NAMALWA (cell line): ENCODE measurements around the gene DOK7.

Experiments
- DNase-seq: peaks from one replicate; pipeline ENCODE4 v3.0.0-alpha.2; 2015; ENCODE audit warnings: low spot score

The DOK7 gene

DNA sequence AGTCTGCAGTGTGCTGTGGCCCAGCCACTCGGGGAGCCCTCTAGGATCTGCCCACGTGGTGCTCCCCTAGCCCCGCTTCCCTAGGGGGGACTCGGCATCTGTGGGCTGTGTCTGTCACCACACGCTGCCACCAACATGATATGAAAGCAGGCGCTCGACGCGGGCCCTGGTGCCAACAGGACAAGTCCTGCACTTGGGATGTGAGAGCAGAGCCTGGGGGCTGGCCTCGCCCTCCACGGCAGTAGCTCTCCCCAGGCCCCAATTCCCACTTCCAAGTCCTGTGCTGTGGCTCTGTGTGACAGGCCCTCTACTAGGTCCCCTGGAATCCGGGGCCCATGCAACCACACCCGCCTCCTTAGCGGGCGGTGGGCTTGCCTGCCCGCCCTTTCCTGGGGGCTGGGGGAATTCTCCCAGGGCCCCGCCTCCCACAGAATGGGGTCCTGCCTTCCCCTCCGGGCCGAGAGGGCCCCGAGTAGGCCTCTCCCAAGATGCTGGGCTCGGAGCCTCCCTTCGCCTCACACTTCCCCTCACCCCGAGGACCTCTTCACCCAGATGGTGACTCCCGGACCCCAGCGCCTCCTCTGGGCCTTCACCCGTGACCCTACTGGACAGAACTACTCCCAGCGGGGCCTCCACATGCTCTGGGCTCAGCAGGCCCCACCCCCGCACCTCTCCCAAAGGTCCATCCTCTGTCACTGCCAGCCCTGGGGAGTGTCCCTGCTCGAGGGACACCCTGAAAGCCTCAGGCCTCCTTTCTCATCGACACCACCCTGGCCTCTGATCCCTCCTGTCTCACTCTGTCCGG lies 57.9 kb downstream of the DOK7 start:
- DNase-seq = no peak

DNA sequence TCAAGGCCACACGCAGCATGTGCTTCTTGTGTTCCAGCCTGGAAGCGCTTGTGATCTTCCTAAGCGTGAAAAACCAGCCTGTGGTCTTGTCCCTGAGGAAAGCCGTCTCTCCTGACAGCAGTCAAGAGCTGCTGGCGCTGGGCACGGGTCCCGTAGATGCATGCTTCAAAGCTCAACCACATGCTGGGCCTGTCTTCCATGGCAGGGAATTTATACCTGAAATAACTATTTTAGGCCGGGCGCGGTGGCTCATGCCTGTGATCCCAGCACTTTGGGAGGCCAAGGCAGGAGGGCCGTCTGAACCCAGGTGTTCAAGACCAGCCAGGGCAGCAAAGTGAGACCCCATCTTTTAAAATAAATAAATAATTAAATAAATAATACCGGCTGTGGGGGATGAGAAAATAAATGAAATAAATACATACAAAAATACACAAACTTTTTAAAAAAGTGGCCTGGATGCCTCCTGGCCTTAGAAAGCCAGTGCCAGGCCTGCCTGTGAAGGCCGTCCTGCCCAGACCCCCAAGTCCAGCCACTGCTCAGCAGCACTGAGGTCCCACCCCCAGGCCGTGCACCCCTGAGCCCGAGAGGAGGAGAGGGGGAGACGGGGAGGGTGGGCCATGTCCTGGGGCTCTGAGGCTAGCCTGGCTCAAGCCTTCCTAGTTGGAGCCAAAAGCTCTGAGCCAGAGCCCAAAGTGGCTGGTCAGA lies 58.7 kb downstream of the DOK7 start:
- DNase-seq = no peak

DNA sequence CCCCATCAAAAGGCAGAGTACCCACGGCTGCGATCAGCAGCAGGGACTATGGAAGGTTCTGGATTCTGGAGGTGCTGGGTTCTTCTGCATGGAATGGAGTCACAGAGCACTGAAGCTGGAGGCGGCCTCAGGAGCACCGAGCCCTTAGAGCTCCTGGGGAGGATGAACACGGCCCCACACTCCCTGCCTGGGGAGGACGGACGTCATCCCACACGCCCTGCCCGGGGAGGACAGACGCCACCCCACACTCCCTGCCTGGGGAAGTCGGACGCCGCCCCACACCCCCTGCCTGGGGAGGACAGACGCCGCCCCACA lies 59.2 kb downstream of the DOK7 start:
- no peak for DNase-seq

DNA sequence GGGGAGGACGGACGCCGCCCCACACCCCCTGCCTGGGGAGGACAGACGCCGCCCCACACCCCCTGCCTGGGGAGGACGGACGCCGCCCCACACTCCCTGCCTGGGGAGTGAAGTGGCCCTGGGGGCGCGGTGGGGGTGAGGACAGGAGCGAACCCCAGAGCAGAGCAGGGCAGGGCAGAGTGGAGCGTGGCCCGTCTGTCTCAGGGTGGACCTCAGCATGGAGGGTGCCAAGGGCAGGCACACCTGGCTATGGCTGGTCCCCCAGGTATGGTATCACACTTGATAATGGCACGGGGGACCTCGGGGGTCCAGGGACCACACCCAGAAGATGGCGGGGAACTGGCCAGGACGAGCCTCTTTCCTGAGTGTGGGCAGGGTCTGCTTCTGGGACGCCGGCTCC lies 59.5 kb downstream of the DOK7 start:
- no peak for DNase-seq

DNA sequence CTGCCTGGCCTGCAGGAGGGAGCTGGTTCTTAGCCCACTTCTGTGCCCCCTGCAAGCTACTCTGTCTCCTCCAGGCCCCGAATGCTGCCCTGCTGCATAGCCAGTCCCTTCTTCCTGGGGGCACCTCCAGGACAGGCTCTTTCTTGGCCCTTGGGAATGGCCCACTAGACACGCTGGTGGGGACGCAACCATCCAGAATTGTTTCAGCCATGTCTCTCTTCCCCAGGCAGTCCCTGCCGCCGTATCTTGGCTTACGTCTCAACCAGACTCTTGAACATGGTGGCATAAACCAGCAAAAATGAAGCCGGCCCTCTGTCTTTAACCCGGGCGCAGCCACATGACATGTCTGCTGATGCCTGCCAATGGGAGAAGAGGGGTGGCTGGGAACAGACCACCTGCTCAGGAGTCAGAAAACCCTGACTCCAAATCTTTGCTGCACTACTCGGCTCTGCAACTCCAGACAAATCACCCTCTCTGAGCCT lies 60.1 kb downstream of the DOK7 start:
- no peak for DNase-seq

DNA sequence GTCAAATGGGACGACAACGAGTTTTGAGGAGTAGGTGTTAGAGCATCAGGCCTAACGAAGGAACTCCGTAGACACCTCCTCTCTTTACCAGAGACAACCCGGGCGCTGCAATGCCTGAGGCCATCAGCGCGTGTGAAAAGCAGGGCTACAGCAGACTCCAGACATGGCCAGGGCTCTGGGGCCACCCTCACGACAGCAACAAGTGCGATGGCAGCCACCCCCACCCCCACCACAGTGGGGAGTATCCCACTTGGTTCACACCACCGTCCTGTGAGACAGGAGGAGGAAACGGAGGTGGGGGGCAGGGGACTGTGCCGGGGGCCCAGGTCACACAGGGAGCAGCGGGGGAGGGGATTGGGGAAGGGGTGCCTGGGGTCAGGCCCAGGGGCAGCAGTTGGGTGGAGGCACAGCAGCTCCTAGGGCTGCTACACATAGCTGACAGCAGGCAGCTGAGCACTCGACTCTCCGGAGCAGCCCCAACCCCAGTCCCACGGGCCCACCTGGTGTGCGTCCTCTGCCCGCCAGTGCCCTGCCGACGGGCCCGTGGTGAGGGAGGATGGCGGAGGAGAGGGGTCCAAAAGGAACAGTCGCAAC lies 60.6 kb downstream of the DOK7 start:
- DNase-seq = no peak

DNA sequence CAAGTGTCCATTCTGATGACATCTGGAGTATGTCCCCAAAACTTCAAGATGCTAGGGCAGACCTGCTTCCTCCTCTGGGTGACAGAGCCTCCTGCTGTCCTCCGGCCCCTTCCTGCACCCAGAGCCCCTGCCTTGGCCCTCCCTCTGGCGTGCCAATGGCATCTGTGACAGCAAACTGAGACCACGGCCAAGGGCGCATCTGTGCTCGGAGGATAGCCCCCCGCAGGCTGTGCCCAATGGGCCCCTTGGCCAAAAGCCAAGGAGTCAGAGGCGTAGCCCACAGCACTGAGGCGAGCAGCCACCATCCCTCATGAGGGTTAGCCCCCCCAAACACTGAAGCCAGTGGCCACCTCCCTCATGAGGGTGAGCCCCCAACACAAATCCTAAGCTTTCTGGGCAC lies 61.2 kb downstream of the DOK7 start:
- no peak for DNase-seq

DNA sequence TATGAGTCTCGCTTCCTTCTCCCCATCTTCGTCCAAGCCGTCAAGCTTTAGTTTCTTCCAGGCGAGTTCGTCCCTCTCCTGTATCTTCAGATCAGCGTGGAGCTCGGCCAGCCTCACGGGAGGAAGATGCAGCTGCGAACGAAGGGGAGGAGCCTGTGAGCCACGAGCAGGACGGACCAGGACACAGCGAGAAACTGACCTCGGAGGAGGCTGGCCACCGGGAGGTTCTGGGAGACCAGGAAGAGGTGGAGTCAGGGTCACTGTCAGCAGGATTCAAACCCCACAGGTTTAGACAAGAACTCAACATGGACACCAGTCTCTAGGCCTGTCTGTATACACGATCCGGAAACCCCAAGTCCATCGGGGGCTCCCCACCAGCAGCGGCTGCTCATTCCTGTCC lies 61.8 kb downstream of the DOK7 start:
- no peak for DNase-seq

DNA sequence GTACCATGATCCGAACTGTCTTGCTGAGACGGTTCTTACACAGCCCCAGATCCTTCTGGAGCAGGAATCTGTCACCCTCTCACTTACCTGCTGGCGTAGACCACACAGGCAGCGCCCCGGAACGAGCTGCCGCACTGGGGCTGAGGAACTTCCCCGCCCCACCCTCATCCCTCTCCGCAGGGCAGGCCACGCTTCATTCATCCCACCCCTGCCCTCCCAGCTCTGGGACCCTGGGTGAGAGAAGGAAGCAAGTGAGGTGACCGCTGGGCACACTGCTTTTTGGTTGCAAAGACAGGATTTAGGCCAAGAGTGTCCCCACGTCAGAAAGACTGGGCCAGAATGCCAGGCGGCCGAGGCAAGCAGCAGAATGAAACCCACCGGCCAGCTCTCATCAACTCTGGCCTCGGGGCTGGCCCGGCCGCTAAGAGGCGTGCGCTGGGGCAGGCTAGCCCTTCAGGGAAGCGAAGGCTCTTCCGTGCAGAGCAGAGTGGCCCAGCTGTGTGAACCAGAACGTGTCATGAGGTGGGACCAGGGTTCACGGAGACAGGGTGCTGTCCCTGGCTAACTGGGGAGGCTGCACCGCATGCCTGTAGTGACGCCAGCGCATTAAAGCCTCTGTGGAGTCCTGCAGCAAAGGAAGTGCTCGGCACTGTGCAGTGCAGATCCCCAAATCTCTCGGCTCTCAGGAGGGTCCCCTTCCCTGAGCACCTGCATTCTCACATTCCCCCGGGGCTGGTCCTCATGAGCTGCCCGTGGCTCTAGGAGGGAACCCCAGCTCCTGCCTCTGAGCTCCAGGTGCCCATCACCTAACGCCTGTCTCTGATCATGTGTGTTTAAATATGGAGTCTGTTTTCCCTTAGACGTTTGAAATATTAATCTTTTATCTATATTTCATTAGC lies 62.7 kb downstream of the DOK7 start:
- DNase-seq = no peak

DNA sequence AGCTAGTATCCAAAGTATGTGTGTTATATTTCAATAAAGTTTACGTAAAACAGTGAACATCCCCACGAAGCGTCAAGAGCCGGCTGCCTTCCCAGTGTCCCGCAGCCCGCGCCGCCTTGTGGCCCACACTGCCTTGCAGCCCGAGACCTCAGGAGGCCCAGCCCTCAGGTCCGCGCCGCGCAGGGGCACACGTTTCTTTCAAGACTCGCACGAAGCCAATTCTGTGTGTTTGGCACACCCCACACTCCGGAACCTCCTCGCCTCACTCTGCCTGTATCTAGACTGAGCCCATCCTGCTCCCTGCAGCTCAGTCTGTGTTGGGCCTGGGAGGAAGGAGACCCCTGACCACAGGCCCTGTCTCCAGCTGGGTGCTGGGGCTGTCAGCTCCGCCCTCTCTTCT lies 63.4 kb downstream of the DOK7 start:
- DNase-seq = no peak

DNA sequence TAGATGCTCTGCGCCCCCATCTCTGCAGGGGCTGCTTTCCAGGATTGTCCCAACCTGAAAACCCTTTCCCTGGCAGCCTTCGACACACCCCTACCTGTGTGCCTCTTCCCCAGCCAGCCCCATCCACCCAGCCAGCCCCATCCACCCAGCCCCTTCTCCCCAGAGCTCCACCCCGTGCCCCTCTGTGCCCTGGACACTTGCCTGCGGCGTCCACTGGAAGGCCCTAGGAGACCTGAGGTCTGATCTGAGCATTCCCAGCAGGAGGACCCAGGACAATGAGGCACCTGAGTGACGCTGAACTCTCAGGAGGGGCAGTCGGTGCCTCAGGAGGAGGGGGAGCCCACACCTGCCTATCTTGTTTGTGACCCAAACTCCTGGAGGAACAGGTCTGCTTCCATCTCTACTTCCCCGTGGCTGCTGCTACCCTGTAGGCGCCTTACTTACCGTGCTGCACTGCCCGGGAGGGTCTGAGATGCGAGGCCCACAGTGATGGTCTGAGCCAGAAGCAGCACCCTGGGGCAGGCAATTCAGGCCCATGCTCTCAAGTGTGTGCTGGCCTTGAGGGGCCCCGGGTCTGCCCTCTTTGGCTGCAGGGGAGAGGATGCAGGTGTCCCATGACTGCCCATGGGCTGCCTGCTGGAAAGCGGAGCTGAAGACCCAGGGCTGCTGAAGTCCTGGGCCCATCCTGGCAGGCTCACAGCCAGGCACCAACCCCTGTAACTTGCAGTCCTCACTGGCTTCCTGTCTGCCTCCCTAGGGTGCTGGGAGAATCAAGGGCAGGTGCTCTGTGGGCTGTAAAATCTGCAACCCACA lies 64.2 kb downstream of the DOK7 start:
- DNase-seq = no peak

DNA sequence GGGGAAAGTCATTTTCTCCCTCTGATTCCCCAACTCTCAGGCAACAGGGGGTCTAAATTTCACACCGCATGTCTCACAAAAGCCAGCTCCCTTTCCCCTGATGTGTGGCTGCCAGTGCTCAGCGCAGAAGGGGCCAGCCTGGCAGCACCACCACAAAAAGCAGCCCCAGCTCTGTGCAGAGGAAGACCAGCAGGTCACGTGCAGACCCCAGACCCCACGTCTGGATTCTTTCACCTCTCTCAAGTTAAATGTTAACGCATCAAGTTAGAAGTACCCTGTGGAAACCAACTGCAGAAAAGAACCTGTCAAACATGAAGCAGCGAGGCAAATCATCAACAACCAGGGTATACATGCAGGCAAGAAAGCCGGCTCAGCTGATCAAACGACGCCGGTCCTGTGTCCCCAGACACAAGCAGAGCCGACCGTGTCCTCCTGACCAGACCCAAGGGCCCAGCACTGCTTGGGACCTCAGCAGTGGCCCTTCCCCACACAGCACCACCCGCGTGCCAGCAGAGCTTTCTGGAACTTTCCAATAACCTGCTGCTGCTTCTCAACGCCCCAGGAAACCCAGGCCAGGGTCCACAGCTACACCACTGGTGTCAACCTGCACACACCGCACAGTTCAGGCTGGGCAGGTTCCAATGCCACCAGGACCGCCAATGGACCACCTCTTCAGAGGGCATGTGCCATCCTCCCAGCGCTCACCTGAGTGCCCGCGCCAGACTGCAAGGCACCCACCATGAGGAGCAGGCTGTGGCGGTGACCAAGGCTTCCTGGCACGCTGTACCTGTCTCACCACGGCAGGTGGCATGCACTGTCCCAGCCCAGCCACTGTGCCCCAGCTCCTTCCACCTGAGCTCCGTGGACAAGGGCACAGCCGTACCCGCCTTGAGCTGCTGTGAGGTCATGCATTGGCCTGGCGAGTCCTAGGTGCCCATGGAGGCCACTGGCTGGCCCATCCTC lies 65.1 kb downstream of the DOK7 start:
- no peak for DNase-seq

DNA sequence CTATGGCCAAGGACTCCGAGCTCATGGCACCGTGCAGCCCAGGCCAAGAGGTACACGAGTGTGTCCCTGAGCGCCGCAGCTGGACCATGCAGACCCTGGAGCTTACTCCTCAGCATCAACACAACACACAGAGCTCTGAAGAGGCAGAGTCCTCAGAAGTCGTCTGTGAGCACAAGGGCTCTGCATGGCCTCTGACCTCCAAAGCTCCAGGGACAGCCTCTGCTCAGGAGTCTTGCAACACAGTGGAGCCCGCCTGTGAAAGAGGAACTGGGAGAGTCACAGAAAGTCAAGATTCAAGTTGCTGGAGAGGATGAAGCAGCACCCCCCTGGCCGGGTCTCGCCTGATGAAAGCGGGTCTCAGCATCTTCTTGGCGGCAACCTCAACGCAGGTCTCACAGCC lies 66.3 kb downstream of the DOK7 start:
- DNase-seq = peak; percentile 41

DNA sequence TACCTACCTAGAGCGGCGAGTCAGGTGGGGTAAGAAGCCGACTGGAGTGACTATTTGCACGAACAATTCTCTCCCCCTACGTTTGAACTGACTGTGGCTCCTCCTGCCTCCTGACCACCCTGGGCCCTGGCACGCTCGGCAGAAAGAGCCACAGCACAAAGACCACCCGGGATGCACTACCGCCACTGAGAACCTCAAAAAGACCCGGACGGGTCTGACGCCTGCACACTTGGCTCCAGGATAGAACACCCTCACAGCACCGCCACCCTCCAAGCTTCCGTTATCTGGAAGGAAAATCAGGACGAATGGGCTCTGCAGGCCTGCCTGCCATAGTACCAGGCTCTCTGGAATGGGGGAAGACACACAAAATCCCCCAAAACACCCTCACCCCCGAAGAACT lies 66.9 kb downstream of the DOK7 start:
- no peak for DNase-seq

DNA sequence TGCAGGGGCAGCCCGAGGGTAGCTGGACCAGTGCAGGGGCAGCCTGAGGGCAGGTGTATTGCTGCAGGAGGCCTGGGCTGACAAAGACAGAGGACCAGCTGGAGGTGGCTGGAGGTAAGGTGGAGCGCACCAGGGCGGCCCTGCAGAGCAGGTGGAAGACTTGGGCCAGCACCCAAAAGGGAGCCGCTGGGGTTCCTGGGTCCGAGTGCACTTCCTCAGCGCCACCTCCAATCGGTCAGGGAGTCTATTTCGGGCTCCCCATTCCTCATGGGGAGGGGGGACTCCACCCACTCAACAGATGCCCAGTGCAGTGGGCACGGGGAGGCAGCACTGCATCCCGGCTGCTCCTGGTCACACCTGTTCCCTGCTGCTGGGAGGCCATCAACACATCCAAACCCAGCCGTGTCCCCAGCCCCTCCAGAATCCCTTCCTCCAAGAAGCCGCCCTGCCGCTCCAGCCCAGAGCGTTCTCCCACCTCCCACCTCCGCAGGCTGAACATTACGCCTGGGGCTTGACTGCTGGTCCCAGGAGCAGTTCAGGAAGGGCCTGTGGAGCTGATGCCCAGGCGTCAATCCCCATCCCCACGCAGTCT lies 67.7 kb downstream of the DOK7 start:
- no peak for DNase-seq

DNA sequence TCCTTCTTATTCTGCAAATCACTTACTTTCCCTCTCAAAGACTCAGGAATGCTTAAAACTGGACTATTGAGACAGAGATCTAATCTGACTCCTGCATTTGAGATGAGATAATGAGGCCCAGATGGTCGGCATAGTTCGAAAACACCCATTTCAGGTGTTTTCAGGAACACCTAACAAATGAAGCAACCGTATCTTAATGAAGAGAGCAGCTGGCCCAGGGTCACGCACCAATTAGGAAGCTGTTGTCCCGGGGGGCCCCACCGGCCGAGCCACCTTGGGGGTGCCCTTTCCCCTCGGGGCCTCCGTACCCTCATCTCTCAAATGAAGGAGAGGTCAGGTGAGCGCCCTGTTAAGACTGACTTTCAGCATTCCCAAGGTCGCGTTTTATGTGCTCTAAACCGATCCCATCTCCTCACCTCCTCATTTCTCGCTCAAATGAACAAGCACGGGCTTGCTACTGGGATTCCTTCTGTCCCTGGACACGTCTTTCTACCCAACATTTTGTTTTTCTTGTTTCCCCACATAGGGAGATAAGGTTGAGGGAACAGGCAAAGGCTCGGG lies 68.3 kb downstream of the DOK7 start:
- no peak for DNase-seq

DNA sequence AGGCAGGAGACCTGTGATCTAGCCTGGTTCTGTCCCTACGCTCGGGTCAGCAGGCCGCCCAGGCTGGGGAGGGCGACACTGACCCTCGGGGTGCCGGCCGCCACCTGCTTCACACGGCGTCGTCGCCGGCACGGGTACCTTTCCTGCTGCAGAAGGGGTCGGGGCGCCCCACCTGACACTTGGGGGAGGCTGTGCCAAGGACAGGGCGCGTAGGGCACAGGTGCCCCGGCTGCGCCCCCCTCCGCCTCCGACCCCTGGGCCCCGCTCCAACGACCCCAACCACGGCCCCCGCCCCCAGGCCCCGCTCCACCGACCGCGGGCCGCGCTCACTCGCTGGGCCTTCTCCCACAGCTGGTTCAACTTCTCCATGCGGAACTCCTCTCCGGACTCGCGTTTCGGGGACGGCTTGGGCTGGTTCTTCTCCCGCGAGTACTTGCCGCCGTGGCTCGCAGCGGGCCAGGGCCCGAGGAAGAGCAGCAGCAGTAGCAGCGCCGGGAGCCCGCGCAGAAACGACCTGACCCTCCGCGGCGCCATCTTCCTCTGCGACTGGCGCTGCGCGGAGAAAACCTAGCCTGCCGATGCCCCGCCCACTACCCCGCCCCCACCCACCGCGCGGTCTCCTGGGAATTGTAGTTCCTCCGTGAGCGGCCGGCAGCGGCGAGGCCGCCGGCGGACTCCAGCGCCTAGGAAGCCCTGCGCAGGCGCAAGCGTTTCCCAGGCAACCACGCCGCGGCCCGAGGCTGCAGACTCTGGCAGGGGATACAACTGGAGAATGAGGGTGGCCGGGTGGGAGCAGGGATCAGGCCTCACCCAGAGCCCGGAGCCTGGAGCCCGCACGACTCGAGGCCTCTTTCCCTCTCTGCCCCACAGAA lies 69.0 kb downstream of the DOK7 start, which contains the start of gene LRPAP1:
Gene LRPAP1 (minus strand): TSS at position 544 of the 872 bp plus-strand sequence. CDS start 10 bp downstream, at position 534.
- DNase-seq = peak; percentile 85

DNA sequence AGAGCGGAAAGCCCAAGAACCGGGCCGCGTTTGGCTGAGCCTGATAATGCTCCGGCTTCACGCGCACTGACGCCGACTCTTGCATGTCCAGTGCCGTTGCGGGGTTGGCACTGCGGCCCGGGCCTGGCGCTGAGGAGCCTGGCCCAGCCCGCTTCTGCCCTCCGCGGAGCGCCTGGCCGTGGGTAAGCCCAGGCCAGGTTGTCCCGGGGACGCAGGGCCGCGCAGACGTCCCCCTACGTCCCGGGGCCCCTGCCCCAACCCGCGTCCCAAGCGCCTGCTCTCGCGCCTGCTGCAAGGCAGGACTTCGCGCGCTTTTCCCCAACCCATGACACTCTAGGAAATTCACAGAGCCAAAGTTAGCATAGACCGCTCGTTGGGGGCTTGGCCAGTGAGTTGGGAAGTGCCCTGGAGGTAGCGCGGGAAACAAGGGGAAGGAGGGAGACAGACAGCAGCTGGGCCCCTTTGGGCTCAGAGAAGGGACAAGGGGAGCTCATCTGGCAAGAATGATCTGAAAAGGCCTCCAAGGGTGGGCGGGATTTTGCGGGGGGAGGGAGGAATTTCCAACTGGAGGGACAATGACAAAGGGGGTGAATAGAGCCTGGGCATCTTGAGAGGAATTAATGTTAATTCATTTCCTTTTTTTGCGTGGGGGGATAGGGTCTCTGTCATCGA lies 69.8 kb downstream of the DOK7 start:
- no peak for DNase-seq
